ENCODE measurements around the gene ZC3H18. TPM values are rescaled to one million over a fixed set of nuclear protein-coding genes. Genes with fewer than 3 reads are reported as not detected.

The ZC3H18 gene
- total and polyA plus RNA-seq, 2 donors (not counting 1 experiment from before 2014, with no cell fraction given): 7.9 to 9.4 TPM

- Histone ChIP-seq H3K4me2 (ENCODE audit: extremely low read depth, insufficient read depth, low read length) (no peak overlapping the region), H4K20me1 (ENCODE audit: control insufficient read depth, extremely low read depth, insufficient read depth, low read length) (no peaks in the 10 kb centered on the region), H3K27me3 (ENCODE audit: control insufficient read depth, insufficient read depth, low read length) (no peaks in the 10 kb centered on the region), H3K4me1 (ENCODE audit: control insufficient read depth, extremely low read depth, insufficient read depth, low read length) (no peaks in the 10 kb centered on the region), H2AFZ (ENCODE audit: low read length) (no peak overlapping the region), H3K9ac (ENCODE audit: insufficient read depth, low read length) (no peak overlapping the region), H3K79me2 (ENCODE audit: control insufficient read depth, insufficient read depth, low read length) (peaks cover 4% of the 10 kb centered on the region), H3K36me3 (ENCODE audit: control insufficient read depth, insufficient read depth, low read length) (peaks cover 14% of the 10 kb centered on the region), H3K9me3 (ENCODE audit: control insufficient read depth, insufficient read depth, low read depth, low read length) (no peaks in the 10 kb centered on the region), H3K4me3 (replicated peaks in 1 of 4; ENCODE audit: control extremely low read depth in 1 of 4, insufficient read depth in 1 of 4, low read depth in 3 of 4, low read length in 4 of 4) (no peak overlapping the region), H3K27ac (ENCODE audit: insufficient read depth, low read length) (no peak overlapping the region)
- TF ChIP-seq, protein P1, sequence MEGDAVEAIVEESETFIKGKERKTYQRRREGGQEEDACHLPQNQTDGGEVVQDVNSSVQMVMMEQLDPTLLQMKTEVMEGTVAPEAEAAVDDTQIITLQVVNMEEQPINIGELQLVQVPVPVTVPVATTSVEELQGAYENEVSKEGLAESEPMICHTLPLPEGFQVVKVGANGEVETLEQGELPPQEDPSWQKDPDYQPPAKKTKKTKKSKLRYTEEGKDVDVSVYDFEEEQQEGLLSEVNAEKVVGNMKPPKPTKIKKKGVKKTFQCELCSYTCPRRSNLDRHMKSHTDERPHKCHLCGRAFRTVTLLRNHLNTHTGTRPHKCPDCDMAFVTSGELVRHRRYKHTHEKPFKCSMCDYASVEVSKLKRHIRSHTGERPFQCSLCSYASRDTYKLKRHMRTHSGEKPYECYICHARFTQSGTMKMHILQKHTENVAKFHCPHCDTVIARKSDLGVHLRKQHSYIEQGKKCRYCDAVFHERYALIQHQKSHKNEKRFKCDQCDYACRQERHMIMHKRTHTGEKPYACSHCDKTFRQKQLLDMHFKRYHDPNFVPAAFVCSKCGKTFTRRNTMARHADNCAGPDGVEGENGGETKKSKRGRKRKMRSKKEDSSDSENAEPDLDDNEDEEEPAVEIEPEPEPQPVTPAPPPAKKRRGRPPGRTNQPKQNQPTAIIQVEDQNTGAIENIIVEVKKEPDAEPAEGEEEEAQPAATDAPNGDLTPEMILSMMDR (conservative IDR thresholded peaks at IDR 0.05 in 1 of 2, IDR thresholded peaks at IDR 0.05 in 1 of 2; ENCODE audit: low read depth in 1 of 2, low read length in 2 of 2): no peak
- TF ChIP-seq EZH2 (IDR thresholded peaks at IDR 0.05; ENCODE audit: low read length, missing control alignments): no peak
- no peak for DNase-seq (ENCODE audit: low read depth in 2 of 2)
These were observed 23.7 kb downstream of the ZC3H18 start for GRCh38 chr16:88593910-88594309.

DNA sequence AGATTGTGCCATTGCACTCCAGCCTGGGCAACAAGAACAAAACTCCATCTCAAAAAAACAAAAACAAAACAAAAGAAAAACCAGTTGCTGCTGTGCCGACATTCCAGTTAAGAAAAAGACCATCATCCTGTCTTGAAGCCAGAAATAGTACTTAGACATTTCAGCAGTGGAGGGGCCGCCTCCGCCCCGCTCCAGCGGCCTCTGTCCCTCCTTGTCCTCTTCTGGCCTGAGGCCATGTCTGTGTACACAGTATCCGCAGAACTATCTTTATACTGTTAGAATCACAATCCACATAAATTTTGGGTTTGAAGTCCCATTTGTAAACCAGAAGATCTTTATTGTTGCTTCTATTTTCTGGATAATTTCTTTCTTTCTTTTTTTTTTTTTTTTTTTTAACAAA lies 24.9 kb downstream of the ZC3H18 start:
- no peaks in the 10 kb centered on the region for H4K20me1 ChIP-seq (ENCODE audit: control insufficient read depth, extremely low read depth, insufficient read depth, low read length)
- no peak overlapping the region for H3K4me2 ChIP-seq (ENCODE audit: extremely low read depth, insufficient read depth, low read length)
- DNase-seq (ENCODE audit: low read depth in 2 of 2): no peak
- H3K9me3 ChIP-seq (ENCODE audit: control insufficient read depth, insufficient read depth, low read depth, low read length): no peaks in the 10 kb centered on the region
- H3K27ac ChIP-seq (ENCODE audit: insufficient read depth, low read length): no peak overlapping the region
- no peak overlapping the region for H2AFZ ChIP-seq (ENCODE audit: low read length)
- H3K4me3 ChIP-seq (replicated peaks in 1 of 4; ENCODE audit: control extremely low read depth in 1 of 4, insufficient read depth in 1 of 4, low read depth in 3 of 4, low read length in 4 of 4): no peak overlapping the region
- H3K79me2 ChIP-seq (ENCODE audit: control insufficient read depth, insufficient read depth, low read length): peaks cover 4% of the 10 kb centered on the region
- H3K4me1 ChIP-seq (ENCODE audit: control insufficient read depth, extremely low read depth, insufficient read depth, low read length): no peaks in the 10 kb centered on the region
- H3K36me3 ChIP-seq (ENCODE audit: control insufficient read depth, insufficient read depth, low read length): peaks cover 16% of the 10 kb centered on the region
- no peak for TF ChIP-seq EZH2 (IDR thresholded peaks at IDR 0.05; ENCODE audit: low read length, missing control alignments)
- TF ChIP-seq, protein P1 (conservative IDR thresholded peaks at IDR 0.05 in 1 of 2, IDR thresholded peaks at IDR 0.05 in 1 of 2; ENCODE audit: low read depth in 1 of 2, low read length in 2 of 2): no peak
- H3K27me3 ChIP-seq (ENCODE audit: control insufficient read depth, insufficient read depth, low read length): no peaks in the 10 kb centered on the region
- no peak overlapping the region for H3K9ac ChIP-seq (ENCODE audit: insufficient read depth, low read length)

DNA sequence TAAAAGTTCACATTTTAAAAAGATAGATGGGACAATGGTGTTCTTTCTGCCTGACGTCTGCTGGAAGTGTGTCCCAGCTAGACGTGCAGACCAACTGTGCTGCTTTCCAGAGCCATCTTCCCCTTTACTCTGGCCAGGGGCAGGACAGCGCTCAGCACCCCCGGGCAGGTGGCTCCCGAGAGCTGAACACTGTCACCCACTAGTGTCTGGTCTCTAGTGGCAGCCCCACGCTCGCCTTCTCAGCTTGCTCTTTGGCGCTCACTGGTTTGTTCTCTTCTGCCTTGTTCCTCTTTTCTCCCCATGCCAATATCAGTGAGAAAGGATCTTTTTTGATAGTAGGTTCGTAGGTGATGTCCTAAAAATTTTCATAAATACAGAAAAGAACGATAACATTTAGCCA lies 25.7 kb downstream of the ZC3H18 start:
- Histone ChIP-seq H3K4me2 (ENCODE audit: extremely low read depth, insufficient read depth, low read length) (no peak overlapping the region), H4K20me1 (ENCODE audit: control insufficient read depth, extremely low read depth, insufficient read depth, low read length) (no peaks in the 10 kb centered on the region), H3K4me3 (replicated peaks in 1 of 4; ENCODE audit: control extremely low read depth in 1 of 4, insufficient read depth in 1 of 4, low read depth in 3 of 4, low read length in 4 of 4) (no peak overlapping the region), H3K36me3 (ENCODE audit: control insufficient read depth, insufficient read depth, low read length) (peaks cover 19% of the 10 kb centered on the region), H3K27me3 (ENCODE audit: control insufficient read depth, insufficient read depth, low read length) (no peaks in the 10 kb centered on the region), H3K9me3 (ENCODE audit: control insufficient read depth, insufficient read depth, low read depth, low read length) (no peaks in the 10 kb centered on the region), H3K79me2 (ENCODE audit: control insufficient read depth, insufficient read depth, low read length) (peaks cover 4% of the 10 kb centered on the region), H3K9ac (ENCODE audit: insufficient read depth, low read length) (no peak overlapping the region), H2AFZ (ENCODE audit: low read length) (no peak overlapping the region), H3K27ac (ENCODE audit: insufficient read depth, low read length) (no peak overlapping the region), H3K4me1 (ENCODE audit: control insufficient read depth, extremely low read depth, insufficient read depth, low read length) (no peaks in the 10 kb centered on the region)
- DNase-seq (ENCODE audit: low read depth in 2 of 2): no peak
- TF ChIP-seq EZH2 (IDR thresholded peaks at IDR 0.05; ENCODE audit: low read length, missing control alignments): no peak
- TF ChIP-seq, protein P1 (conservative IDR thresholded peaks at IDR 0.05 in 1 of 2, IDR thresholded peaks at IDR 0.05 in 1 of 2; ENCODE audit: low read depth in 1 of 2, low read length in 2 of 2): no peak
